ENCODE data around the gene SNX27. TPM values are rescaled to one million over a fixed set of nuclear protein-coding genes. Genes with fewer than 3 reads are reported as not detected.

Gene SNX27
- total RNA-seq, 1 donor from 2014 or later = 18.8 TPM

- peak; percentile 67 for DNase-seq (ENCODE audit: low read depth)
- no peaks in the 10 kb centered on the region for H3K27me3 ChIP-seq (ENCODE audit: control insufficient read depth, insufficient read depth, low read length)
- H3K36me3 ChIP-seq (ENCODE audit: control insufficient read depth, insufficient read depth, low read length) = no peaks in the 10 kb centered on the region
- no peak for TF ChIP-seq CTCF (IDR thresholded peaks at IDR 0.05; ENCODE audit: insufficient read depth, low read length, poor library complexity, severe bottlenecking)
- H3K4me3 ChIP-seq (ENCODE audit: low read depth, low read length) = no peak overlapping the region
Measured at GRCh38 chr1:151606384-151606783, 5.5 kb upstream of the SNX27 start.

GRCh38 chr1:151606857-151607256 lies 5.0 kb upstream of the SNX27 start:
- Histone ChIP-seq H3K27me3 (ENCODE audit: control insufficient read depth, insufficient read depth, low read length) (no peaks in the 10 kb centered on the region), H3K4me3 (ENCODE audit: low read depth, low read length) (no peak overlapping the region), H3K36me3 (ENCODE audit: control insufficient read depth, insufficient read depth, low read length) (no peaks in the 10 kb centered on the region)
- TF ChIP-seq CTCF (IDR thresholded peaks at IDR 0.05; ENCODE audit: insufficient read depth, low read length, poor library complexity, severe bottlenecking) = no peak
- no peak for DNase-seq (ENCODE audit: low read depth)

DNA sequence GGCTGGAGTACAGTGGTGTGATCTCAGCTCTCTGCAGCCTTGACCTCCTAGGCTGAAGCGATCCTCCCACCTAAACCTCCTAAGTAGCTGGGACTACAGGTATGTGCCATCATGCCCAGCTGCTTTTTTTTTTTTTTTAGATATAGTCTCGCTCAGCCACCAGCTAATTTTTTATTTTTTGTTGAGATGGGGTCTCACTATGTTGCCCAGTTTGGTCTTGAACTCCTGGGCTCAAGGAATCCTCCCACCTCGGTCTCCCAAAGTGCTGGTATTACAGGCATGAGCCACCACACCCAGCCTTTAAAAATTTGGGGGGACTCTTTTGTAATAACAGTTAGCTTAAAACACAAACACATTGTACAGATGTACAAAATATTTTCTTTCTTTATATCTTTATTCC lies 1.7 kb upstream of the SNX27 start:
- DNase-seq (ENCODE audit: low read depth) = no peak
- H3K27me3 ChIP-seq (ENCODE audit: control insufficient read depth, insufficient read depth, low read length) = no peaks in the 10 kb centered on the region
- no peak for TF ChIP-seq CTCF (IDR thresholded peaks at IDR 0.05; ENCODE audit: insufficient read depth, low read length, poor library complexity, severe bottlenecking)
- H3K4me3 ChIP-seq (ENCODE audit: low read depth, low read length) = no peak overlapping the region
- no peaks in the 10 kb centered on the region for H3K36me3 ChIP-seq (ENCODE audit: control insufficient read depth, insufficient read depth, low read length)

GRCh38 chr1:151611288-151611790 lies 511 bp upstream of the SNX27 start:
- Histone ChIP-seq H3K27me3 (ENCODE audit: control insufficient read depth, insufficient read depth, low read length) (no peaks in the 10 kb centered on the region), H3K36me3 (ENCODE audit: control insufficient read depth, insufficient read depth, low read length) (no peaks in the 10 kb centered on the region), H3K4me3 (ENCODE audit: low read depth, low read length) (no peak overlapping the region)
- no peak for DNase-seq (ENCODE audit: low read depth)
- TF ChIP-seq CTCF (IDR thresholded peaks at IDR 0.05; ENCODE audit: insufficient read depth, low read length, poor library complexity, severe bottlenecking) = no peak

DNA sequence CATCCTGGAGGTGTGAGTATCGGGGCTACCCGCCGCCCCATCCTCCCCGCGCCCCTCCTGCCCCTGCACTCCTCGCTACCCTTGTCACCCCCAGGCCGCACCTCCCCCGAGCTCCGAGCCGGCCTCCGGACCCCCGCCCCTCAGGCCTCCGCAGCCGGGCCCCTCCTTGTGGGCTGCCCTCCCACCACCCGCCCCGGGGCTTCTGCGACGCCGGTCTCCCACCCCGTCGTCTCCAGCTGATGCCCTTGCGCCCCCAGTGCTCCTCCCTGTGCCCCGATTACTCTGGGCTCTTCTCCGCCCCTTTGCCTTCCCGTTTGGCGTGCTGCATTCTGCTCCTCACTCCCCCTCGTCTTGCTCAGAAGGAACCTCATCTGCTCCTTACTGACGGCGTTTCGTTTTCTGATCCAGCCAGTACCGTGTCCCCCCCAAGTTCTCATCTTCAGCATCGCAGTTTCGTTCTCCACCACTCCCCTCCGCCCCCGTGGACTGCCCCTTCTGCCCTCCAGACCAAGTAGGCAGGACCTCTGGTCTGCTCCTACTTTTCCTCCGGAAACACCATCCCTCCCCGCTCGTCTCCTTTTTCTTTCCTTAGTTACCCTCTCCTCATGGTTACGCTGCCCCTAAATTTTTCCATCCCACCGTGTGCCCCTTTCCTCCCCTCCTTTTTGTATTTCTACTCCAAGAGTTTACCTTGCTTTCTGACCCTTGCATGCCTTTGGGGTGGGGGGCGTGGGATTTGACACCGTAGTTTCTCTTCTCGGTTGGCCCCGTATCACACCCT lies 841 bp downstream of the SNX27 start:
- no peak for DNase-seq (ENCODE audit: low read depth)
- TF ChIP-seq CTCF (IDR thresholded peaks at IDR 0.05; ENCODE audit: insufficient read depth, low read length, poor library complexity, severe bottlenecking) = no peak
- peak overlapping the region; percentile 98 for H3K4me3 ChIP-seq (ENCODE audit: low read depth, low read length)
- no peaks in the 10 kb centered on the region for H3K27me3 ChIP-seq (ENCODE audit: control insufficient read depth, insufficient read depth, low read length)
- no peaks in the 10 kb centered on the region for H3K36me3 ChIP-seq (ENCODE audit: control insufficient read depth, insufficient read depth, low read length)
